Posterior vena cava (tissue), 2 donors: ENCODE data around the gene NFKB2. TPM values are rescaled to one million over a fixed set of nuclear protein-coding genes. Genes with fewer than 3 reads are reported as not detected.
A peak's percentile ranks its signal among the peaks of the same experiment; 100 is the strongest.

Experiments used
- DNase-seq: peaks from one replicate; pipeline ENCODE4 v3.0.0-alpha.2; 2020; ENCODE audit warnings: low spot score
- intact Hi-C, 2 donors: fragments of 100-400 bp; cut with DNase I; formaldehyde crosslinking; loops; one replicate each; pipeline versions ENCODE4 v1.14.1 to v1.14.2; 2022 to 2023
- total RNA-seq, 2 donors: library from RNA; stranded (reverse); fragmentation: NEBNext Ultra II Directional; extraction: Animal tissue kit (Norgen Biotek cat#: 25700); gene quantifications; one replicate each; pipeline ENCODE4 v1.2.1, GENCODE V29; 2021
- donor health status: DM: yes; HTN: yes; CAD: no.
- donor health status: DM: yes; HTN: yes; CAD: no.

Gene NFKB2
- total RNA-seq, 2 donors from 2014 or later: 21.5 to 44.7 TPM

GRCh38 chr10:102419269-102420180 lies 24.0 kb downstream of the NFKB2 start:
- intact Hi-C loops: no loop called here
- no peak for DNase-seq

GRCh38 chr10:102420181-102420713 lies 24.7 kb downstream of the NFKB2 start:
- intact Hi-C loops: no loop called here
- no peak for DNase-seq

- peak; percentile 99 for DNase-seq
- intact Hi-C loops: no loop called here
Observed at GRCh38 chr10:102420714-102421506, 25.4 kb downstream of the NFKB2 start, which contains the start of gene FBXL15. Gene FBXL15 (plus strand): TSS chr10:102420836. CDS start chr10:102421130, 294 bp downstream.

GRCh38 chr10:102421507-102421756 lies 25.9 kb downstream of the NFKB2 start:
- intact Hi-C loops: no loop called here
- DNase-seq: no peak

- intact Hi-C loops: loop anchor here in 1 of 2 donors (2.0 kb wide), 1 partner anchor 33 kb away; no protein-coding TSS in a partner anchor
- no peak for DNase-seq
Observed at GRCh38 chr10:102421757-102422512, 26.4 kb downstream of the NFKB2 start.

- intact Hi-C loops: loop anchor here in 1 of 2 donors (2.0 kb wide), 1 partner anchor 32 kb away; no protein-coding TSS in a partner anchor
- peak; percentile 94 for DNase-seq
Observed at GRCh38 chr10:102422545-102423129, 27.1 kb downstream of the NFKB2 start.

- intact Hi-C loops: loop anchor here in 1 of 2 donors (2.0 kb wide), 1 partner anchor 31 kb away; no protein-coding TSS in a partner anchor
- no peak for DNase-seq
Observed at GRCh38 chr10:102423372-102423968, 28.0 kb downstream of the NFKB2 start.

GRCh38 chr10:102424145-102424544 lies 28.6 kb downstream of the NFKB2 start:
- intact Hi-C loops: no loop called here
- DNase-seq: no peak

- intact Hi-C loops: no loop called here
- no peak for DNase-seq
Observed at GRCh38 chr10:102424916-102425315, 29.4 kb downstream of the NFKB2 start.

- no peak for DNase-seq
- intact Hi-C loops: no loop called here
Observed at GRCh38 chr10:102425444-102425843, 29.9 kb downstream of the NFKB2 start.

GRCh38 chr10:102426803-102427287 lies 31.3 kb downstream of the NFKB2 start:
- no peak for DNase-seq
- intact Hi-C loops: no loop called here

- DNase-seq: no peak
- intact Hi-C loops: no loop called here
Observed at GRCh38 chr10:102429468-102429867, 34.0 kb downstream of the NFKB2 start.

- intact Hi-C loops: no loop called here
- no peak for DNase-seq
Observed at GRCh38 chr10:102431452-102432124, 36.1 kb downstream of the NFKB2 start.

GRCh38 chr10:102432162-102432950 lies 36.9 kb downstream of the NFKB2 start, which contains the start of gene CUEDC2:
Gene CUEDC2 (minus strand): TSS chr10:102432574. CDS start chr10:102425188, 7,386 bp downstream.
- intact Hi-C loops: no loop called here
- peak; percentile 99 for DNase-seq

GRCh38 chr10:102433619-102434046 lies 38.1 kb downstream of the NFKB2 start:
- intact Hi-C loops: no loop called here

GRCh38 chr10:102434394-102435132 lies 39.1 kb downstream of the NFKB2 start:
- intact Hi-C loops: no loop called here
- DNase-seq: no peak

More at GRCh38 chr10:102433619-102434046, 38.1 kb downstream of the NFKB2 start:
- no peak for DNase-seq
